Testis (tissue), 3 donors: ENCODE measurements around the gene C21orf91. TPM values are rescaled to one million over a fixed set of nuclear protein-coding genes. Genes with fewer than 3 reads are reported as not detected.

Experiments
- DNase-seq: peaks from one replicate; pipeline ENCODE4 v3.0.0-alpha.2; 2019
- H3K27ac ChIP-seq, 2 donors: fragments of 200-600 bp; sonication (generic); one replicate each; pipeline ENCODE4 v1.5.1; 2019
- H3K27me3 ChIP-seq: fragments of 200-600 bp; sonication (generic); one replicate; pipeline ENCODE4 v1.5.1; 2019
- H3K36me3 ChIP-seq: fragments of 200-600 bp; sonication (generic); one replicate; pipeline ENCODE4 v1.5.1; 2017; ENCODE audit warnings: low read depth; ENCODE audit errors: missing control alignments
- H3K4me1 ChIP-seq: fragments of 200-600 bp; sonication (generic); one replicate; pipeline ENCODE4 v1.5.1; 2019
- H3K4me3 ChIP-seq, 2 donors: fragments of 200-600 bp; sonication (generic); one replicate each; pipeline ENCODE4 v1.5.1; 2017 to 2019
- H3K9me3 ChIP-seq: fragments of 200-600 bp; sonication (generic); one replicate; pipeline ENCODE4 v1.5.1; 2017
- CTCF ChIP-seq, 3 experiments: fragments of 450-650 bp in 2 of 3; fragments of 200-600 bp in 1 of 3; sonication (generic) in 1 of 3; IDR thresholded peaks; one replicate each; pipeline ENCODE4 v1.5.1; 2016 to 2019; ENCODE audit warnings: antibody characterized with exemption in 3 of 3, mild to moderate bottlenecking in 2 of 3, moderate library complexity in 1 of 3
- POLR2A ChIP-seq: fragments of 450-650 bp; IDR thresholded peaks from one replicate; pipeline ENCODE4 v1.6.1; 2017; ENCODE audit warnings: antibody characterized with exemption, mild to moderate bottlenecking, moderate library complexity
- WGBS, 2 donors: methylation state at CpG; one replicate each; pipeline ENCODE4 v1.1.5; 2018; 5-methylcytosine and 5-hydroxymethylcytosine counted together
- intact Hi-C: fragments of 100-400 bp; cut with DNase I; formaldehyde crosslinking; loops from one replicate; pipeline ENCODE4 v1.15.1; 2023; ENCODE audit warnings: low total_unique reads
- polyA plus RNA-seq: library from polyadenylated mRNA; stranded (reverse); fragments of 350-450 nt; fragmentation: Illumina TruSeq; extraction: RNeasy Lipid Tissue Mini Kit (QIAGEN cat#74804); gene quantifications from one replicate; pipeline ENCODE4 v1.2.3, GENCODE V29; 2014; ENCODE audit warnings: low read depth, low replicate concordance; ENCODE audit not compliant: insufficient read depth
- total RNA-seq, 2 donors: library from RNA; depleted of rRNA; stranded (reverse); fragments of >200 nt; gene quantifications; one replicate each; pipeline ENCODE4 v1.2.3, GENCODE V29; 2016

The C21orf91 gene
- total and polyA plus RNA-seq, 3 donors from 2014 or later, result 37.0 to 44.4 (median 40.7) TPM

GRCh38 chr21:17802572-17802971 is 16.6 kb downstream of the C21orf91 start:
- H3K9me3 ChIP-seq, result no peaks in the 10 kb centered on the region
- no peak overlapping the region for H3K4me3 ChIP-seq
- 84 to 86% methylated on average over 1 of the region's 1 CpG for WGBS, 2 donors
- H3K27me3 ChIP-seq, result no peaks in the 10 kb centered on the region
- intact Hi-C loops, result no loop called here
- no peak for DNase-seq
- peaks cover 8% of the 10 kb centered on the region for H3K4me1 ChIP-seq
- no peak overlapping the region for H3K27ac ChIP-seq
- no peaks in the 10 kb centered on the region for H3K36me3 ChIP-seq
- TF ChIP-seq CTCF (IDR thresholded peaks at IDR 0.05), result no peak
- TF ChIP-seq POLR2A, result no peak

GRCh38 chr21:17799414-17800164 is 19.6 kb downstream of the C21orf91 start:
- Histone ChIP-seq H3K27me3 (no peaks in the 10 kb centered on the region), H3K36me3 (no peaks in the 10 kb centered on the region), H3K27ac (no peak overlapping the region), H3K4me1 (peaks cover 8% of the 10 kb centered on the region), H3K9me3 (no peaks in the 10 kb centered on the region), H3K4me3 (no peak overlapping the region)
- intact Hi-C loops, result no loop called here
- TF ChIP-seq CTCF (IDR thresholded peaks at IDR 0.05) (no peak), POLR2A (no peak)
- DNase-seq, result no peak
- WGBS, 2 donors, result 87 to 96% methylated on average over 6 of the region's 6 CpGs

GRCh38 chr21:17798796-17799195 is 20.4 kb downstream of the C21orf91 start:
- TF ChIP-seq POLR2A, result no peak
- TF ChIP-seq CTCF (IDR thresholded peaks at IDR 0.05), result no peak
- Histone ChIP-seq H3K9me3 (no peaks in the 10 kb centered on the region), H3K4me3 (no peak overlapping the region), H3K27me3 (no peaks in the 10 kb centered on the region), H3K27ac (no peak overlapping the region), H3K4me1 (peaks cover 4% of the 10 kb centered on the region), H3K36me3 (no peaks in the 10 kb centered on the region)
- no peak for DNase-seq
- intact Hi-C loops, result no loop called here
- 62 to 67% methylated on average over 2 of the region's 2 CpGs for WGBS, 2 donors

GRCh38 chr21:17797967-17798366 is 21.2 kb downstream of the C21orf91 start:
- 80 to 84% methylated on average over 2 of the region's 2 CpGs for WGBS, 2 donors
- intact Hi-C loops, result no loop called here
- TF ChIP-seq POLR2A (no peak), CTCF (IDR thresholded peaks at IDR 0.05) (no peak)

GRCh38 chr21:17796503-17796902 is 22.7 kb downstream of the C21orf91 start:
- WGBS, 2 donors, result 93 to 94% methylated on average over 1 of the region's 1 CpG
- H3K27ac ChIP-seq, result no peak overlapping the region
- H3K4me3 ChIP-seq, result no peak overlapping the region
- no peak for DNase-seq
- H3K4me1 ChIP-seq, result peaks cover 3% of the 10 kb centered on the region
- TF ChIP-seq CTCF (IDR thresholded peaks at IDR 0.05), result no peak
- TF ChIP-seq POLR2A, result no peak
- H3K27me3 ChIP-seq, result no peaks in the 10 kb centered on the region
- H3K36me3 ChIP-seq, result no peaks in the 10 kb centered on the region
- intact Hi-C loops, result no loop called here
- no peaks in the 10 kb centered on the region for H3K9me3 ChIP-seq

More at GRCh38 chr21:17797967-17798366, 21.2 kb downstream of the C21orf91 start:
- H3K4me1 ChIP-seq, result peaks cover 3% of the 10 kb centered on the region
- DNase-seq, result no peak
- H3K36me3 ChIP-seq, result no peaks in the 10 kb centered on the region
- H3K9me3 ChIP-seq, result no peaks in the 10 kb centered on the region
- no peak overlapping the region for H3K4me3 ChIP-seq
- H3K27ac ChIP-seq, result no peak overlapping the region
- no peaks in the 10 kb centered on the region for H3K27me3 ChIP-seq
